ENCODE data around the gene MUTYH. TPM values are rescaled to one million over a fixed set of nuclear protein-coding genes. Genes with fewer than 3 reads are reported as not detected.

The MUTYH gene
- total and polyA plus RNA-seq, 2 of the 8 experiments (the other 6 are each of a cell fraction or from before 2014, with no cell fraction given) = 51.9 to 65.7 TPM

DNA sequence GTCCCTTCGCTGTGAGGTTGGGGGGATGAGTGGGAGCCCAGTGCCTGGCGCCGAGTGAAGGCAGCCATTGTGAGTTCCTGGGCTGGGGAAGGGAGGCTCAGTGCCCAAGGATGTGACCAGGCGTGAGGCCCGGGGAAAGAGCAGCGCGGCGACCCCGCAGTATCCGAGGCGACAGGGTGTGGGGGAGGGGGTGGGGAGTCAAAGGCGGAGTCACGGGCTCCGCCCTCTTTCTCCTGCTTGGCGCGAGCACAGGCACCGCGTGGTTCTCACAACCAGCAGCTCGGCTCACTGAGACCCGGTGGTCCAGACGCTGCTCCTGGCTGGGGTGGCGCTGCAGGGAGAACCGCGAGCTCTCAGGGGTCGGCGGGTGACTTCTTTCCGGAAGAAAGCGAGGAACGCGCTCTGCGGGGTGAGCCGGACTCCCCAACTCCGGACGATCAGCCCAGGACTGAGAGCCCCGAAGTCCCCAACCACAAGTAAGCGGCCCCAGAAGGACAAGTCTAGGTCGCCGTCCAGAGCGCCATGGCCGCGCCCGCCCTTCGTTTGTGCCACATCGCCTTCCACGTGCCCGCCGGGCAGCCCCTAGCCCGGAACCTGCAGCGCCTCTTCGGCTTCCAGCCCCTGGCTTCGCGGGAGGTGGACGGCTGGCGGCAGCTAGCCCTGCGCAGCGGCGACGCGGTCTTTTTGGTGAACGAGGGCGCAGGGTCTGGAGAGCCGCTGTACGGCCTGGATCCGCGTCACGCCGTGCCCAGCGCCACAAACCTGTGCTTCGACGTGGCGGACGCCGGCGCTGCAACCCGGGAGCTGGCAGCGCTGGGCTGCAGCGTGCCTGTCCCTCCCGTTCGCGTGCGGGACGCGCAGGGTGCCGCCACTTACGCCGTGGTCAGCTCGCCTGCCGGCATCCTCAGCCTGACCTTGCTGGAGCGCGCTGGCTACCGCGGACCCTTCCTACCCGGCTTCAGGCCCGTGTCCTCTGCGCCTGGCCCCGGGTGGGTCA is 13.3 kb downstream of the MUTYH start, which contains the start of gene HPDL (continued):
- TF ChIP-seq CREB1 (IDR thresholded peaks at IDR 0.05) (peak; percentile 67), MAX (IDR thresholded peaks at IDR 0.05) (peak; percentile 94), FOSL1 (IDR thresholded peaks at IDR 0.05; ENCODE audit: insufficient read depth, low read depth, low read length) (no peak)
